ENCODE measurements around the gene SMAD4. TPM values are rescaled to one million over a fixed set of nuclear protein-coding genes. Genes with fewer than 3 reads are reported as not detected.
A peak's percentile ranks its signal among the peaks of the same experiment; 100 is the strongest.

The SMAD4 gene
- polyA plus RNA-seq, 3 donors, result 21.0 to 34.0 (median 29.1) TPM

DNA sequence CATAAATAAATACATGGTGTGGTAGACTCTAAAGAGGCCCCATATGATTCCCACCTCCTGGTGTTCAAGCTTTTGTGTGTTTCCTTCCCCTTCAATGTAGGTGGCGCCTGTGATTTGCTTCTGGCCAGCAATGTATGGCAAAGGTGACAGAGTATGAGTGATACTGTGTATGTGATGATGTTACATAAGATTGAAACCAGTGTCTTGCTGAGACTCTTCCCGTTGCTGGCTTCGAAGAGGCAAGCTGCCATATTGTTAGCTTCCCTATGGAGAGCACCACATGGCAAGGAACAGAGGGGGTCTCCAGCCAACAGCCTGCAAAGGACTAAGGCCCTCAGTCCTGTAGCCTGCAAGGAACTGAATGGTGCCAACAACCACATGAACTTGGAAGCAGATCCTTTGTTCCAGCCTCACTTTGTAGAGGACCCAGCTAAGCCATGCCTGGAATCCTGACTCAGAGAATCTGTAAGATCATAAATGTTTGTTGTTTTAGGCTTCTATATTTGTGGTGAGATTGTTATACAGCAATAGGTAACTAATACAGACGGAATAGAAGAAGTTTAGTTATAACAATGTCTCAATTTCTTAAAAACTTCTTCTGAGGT is 1.7 kb upstream of the SMAD4 start:
- peaks cover 0 to 6% (median 0%) of the 10 kb centered on the region in 7 donors for H3K9me3 Mint-ChIP-seq
- H3K36me3 Mint-ChIP-seq, result peaks cover 15 to 17% of the 10 kb centered on the region in 2 donors
- DNase-seq, result peak in 1 of 3 donors; percentile 15
- Histone ChIP-seq H3K36me3 (replicated peaks in 1 of 2; ENCODE audit: control insufficient read depth in 1 of 2, insufficient read depth in 2 of 2, low read length in 2 of 2) (no peaks in the 10 kb centered on the region), H3K4me3 (replicated peaks in 1 of 3; ENCODE audit: low read depth in 2 of 3, low read length in 3 of 3) (no peak overlapping the region), H3K9me3 (replicated peaks in 1 of 2; ENCODE audit: control insufficient read depth in 1 of 2, insufficient read depth in 1 of 2, low read length in 2 of 2) (no peaks in the 10 kb centered on the region), H4K20me1 (ENCODE audit: insufficient read depth, low read length) (peaks cover 26% of the 10 kb centered on the region), H3K9ac (ENCODE audit: insufficient read depth, low read length, poor library complexity, severe bottlenecking) (no peak overlapping the region), H2AFZ (ENCODE audit: insufficient read depth, low read depth, low read length, poor library complexity, severe bottlenecking) (no peak overlapping the region), H3K27ac (ENCODE audit: low read depth in 1 of 2, low read length in 2 of 2) (no peak overlapping the region), H3K27me3 (ENCODE audit: control insufficient read depth in 2 of 2, insufficient read depth in 2 of 2, low read length in 2 of 2) (no peaks in the 10 kb centered on the region), H3K4me1 (ENCODE audit: control insufficient read depth in 1 of 2, insufficient read depth in 2 of 2, low read length in 2 of 2) (peaks cover 35 to 47% of the 10 kb centered on the region in 2 donors), H3K79me2 (ENCODE audit: insufficient read depth, low read length) (peaks cover 38% of the 10 kb centered on the region), H3K4me2 (replicated peaks; ENCODE audit: extremely low read depth, low read length, poor library complexity, severe bottlenecking) (no peak overlapping the region)
- peak overlapping the region in 2 of 7 donors; percentile 19 to 44 for H3K27ac Mint-ChIP-seq
- H3K4me3 Mint-ChIP-seq, result no peak overlapping the region
- intact Hi-C loops (cut with micrococcal nuclease), result no loop called here
- TF ChIP-seq, protein P1, sequence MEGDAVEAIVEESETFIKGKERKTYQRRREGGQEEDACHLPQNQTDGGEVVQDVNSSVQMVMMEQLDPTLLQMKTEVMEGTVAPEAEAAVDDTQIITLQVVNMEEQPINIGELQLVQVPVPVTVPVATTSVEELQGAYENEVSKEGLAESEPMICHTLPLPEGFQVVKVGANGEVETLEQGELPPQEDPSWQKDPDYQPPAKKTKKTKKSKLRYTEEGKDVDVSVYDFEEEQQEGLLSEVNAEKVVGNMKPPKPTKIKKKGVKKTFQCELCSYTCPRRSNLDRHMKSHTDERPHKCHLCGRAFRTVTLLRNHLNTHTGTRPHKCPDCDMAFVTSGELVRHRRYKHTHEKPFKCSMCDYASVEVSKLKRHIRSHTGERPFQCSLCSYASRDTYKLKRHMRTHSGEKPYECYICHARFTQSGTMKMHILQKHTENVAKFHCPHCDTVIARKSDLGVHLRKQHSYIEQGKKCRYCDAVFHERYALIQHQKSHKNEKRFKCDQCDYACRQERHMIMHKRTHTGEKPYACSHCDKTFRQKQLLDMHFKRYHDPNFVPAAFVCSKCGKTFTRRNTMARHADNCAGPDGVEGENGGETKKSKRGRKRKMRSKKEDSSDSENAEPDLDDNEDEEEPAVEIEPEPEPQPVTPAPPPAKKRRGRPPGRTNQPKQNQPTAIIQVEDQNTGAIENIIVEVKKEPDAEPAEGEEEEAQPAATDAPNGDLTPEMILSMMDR (IDR thresholded peaks at IDR 0.05), result no peak
- no peaks in the 10 kb centered on the region for H3K27me3 Mint-ChIP-seq (ENCODE audit: low read depth in 3 of 3)
- peaks cover 45% of the 10 kb centered on the region for H3K4me1 Mint-ChIP-seq
- 52% methylated on average over 2 of the region's 4 CpGs for WGBS (ENCODE audit: insufficient coverage)

DNA sequence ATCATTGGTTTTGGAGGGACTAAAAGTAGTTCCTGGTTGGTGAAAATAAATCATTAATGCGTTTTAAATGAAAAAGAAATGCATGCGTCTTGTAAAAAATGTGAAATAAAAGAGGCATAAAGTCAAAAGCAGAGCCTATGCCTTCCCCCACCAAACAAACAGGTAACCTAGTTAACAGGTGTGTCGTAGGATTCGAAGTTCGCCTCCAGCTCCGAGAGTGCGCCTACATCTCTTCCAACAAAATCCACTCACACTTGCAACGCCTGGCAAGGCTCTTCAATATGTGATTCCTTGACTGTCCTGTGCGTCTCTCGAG is 677 bp upstream of the SMAD4 start:
- Histone ChIP-seq H3K4me3 (replicated peaks in 1 of 3; ENCODE audit: low read depth in 2 of 3, low read length in 3 of 3) (peak overlapping the region; percentile 51 to 89 (median 75)), H2AFZ (ENCODE audit: insufficient read depth, low read depth, low read length, poor library complexity, severe bottlenecking) (peak overlapping the region; percentile 86), H3K79me2 (ENCODE audit: insufficient read depth, low read length) (peaks cover 48% of the 10 kb centered on the region), H3K36me3 (replicated peaks in 1 of 2; ENCODE audit: control insufficient read depth in 1 of 2, insufficient read depth in 2 of 2, low read length in 2 of 2) (no peaks in the 10 kb centered on the region), H3K27ac (ENCODE audit: low read depth in 1 of 2, low read length in 2 of 2) (peak overlapping the region; percentile 82 to 89), H4K20me1 (ENCODE audit: insufficient read depth, low read length) (peaks cover 36% of the 10 kb centered on the region), H3K4me2 (replicated peaks; ENCODE audit: extremely low read depth, low read length, poor library complexity, severe bottlenecking) (peak overlapping the region; percentile 77), H3K27me3 (ENCODE audit: control insufficient read depth in 2 of 2, insufficient read depth in 2 of 2, low read length in 2 of 2) (no peaks in the 10 kb centered on the region), H3K4me1 (ENCODE audit: control insufficient read depth in 1 of 2, insufficient read depth in 2 of 2, low read length in 2 of 2) (peaks cover 35 to 48% of the 10 kb centered on the region in 2 donors), H3K9me3 (replicated peaks in 1 of 2; ENCODE audit: control insufficient read depth in 1 of 2, insufficient read depth in 1 of 2, low read length in 2 of 2) (no peaks in the 10 kb centered on the region), H3K9ac (ENCODE audit: insufficient read depth, low read length, poor library complexity, severe bottlenecking) (peak overlapping the region; percentile 86)
- Mint-ChIP-seq H3K9me3 (peaks cover 0 to 1% (median 0%) of the 10 kb centered on the region in 7 donors), H3K4me1 (peaks cover 42% of the 10 kb centered on the region), H3K36me3 (peaks cover 14 to 17% of the 10 kb centered on the region in 2 donors), H3K27ac (peak overlapping the region; percentile 96 to 99 (median 98)), H3K4me3 (peak overlapping the region; percentile 88 to 97), H3K27me3 (ENCODE audit: low read depth in 3 of 3) (no peaks in the 10 kb centered on the region)
- TF ChIP-seq, protein P1 (IDR thresholded peaks at IDR 0.05), result no peak
- intact Hi-C loops (cut with micrococcal nuclease), result no loop called here
- DNase-seq, result no peak
- 24% methylated on average over 8 of the region's 10 CpGs for WGBS (ENCODE audit: insufficient coverage)
